Keratinocyte (primary cell): ENCODE measurements around the gene FMN2. TPM values are rescaled to one million over a fixed set of nuclear protein-coding genes. Genes with fewer than 3 reads are reported as not detected.

ENCODE experiments used
- DNase-seq: peaks from one replicate; pipeline ENCODE4 v3.0.0-alpha.2; 2011; ENCODE audit warnings: low read depth, missing footprints, low spot score
- FAIRE-seq: peaks from 2 replicates; lab custom pipeline; 2011; peaks lifted over from hg19 to GRCh38; lab: Jason Lieb, UNC
- H2AFZ ChIP-seq: 2 replicates; pipeline ENCODE4 v1.6.0; 2012; ENCODE audit warnings: low read length, control low read depth, inconsistent platforms; ENCODE audit not compliant: control insufficient read depth
- H3K27ac ChIP-seq: 2 replicates; pipeline ENCODE4 v1.5.1; 2011; ENCODE audit warnings: low read length; ENCODE audit not compliant: control insufficient read depth, insufficient read depth
- H3K27me3 ChIP-seq: 3 replicates; pipeline ENCODE4 v1.6.0; 2011; ENCODE audit warnings: low read length; ENCODE audit not compliant: control insufficient read depth, insufficient read depth; ENCODE audit errors: extremely low read depth
- H3K36me3 ChIP-seq, 2 experiments: 2 replicates in 1 of 2; 3 replicates in 1 of 2; pipeline ENCODE4 v1.5.1; 2011; ENCODE audit warnings: low read length in 2 of 2, mild to moderate bottlenecking in 1 of 2; ENCODE audit not compliant: control insufficient read depth in 2 of 2, insufficient read depth in 2 of 2; ENCODE audit errors: extremely low read depth in 1 of 2
- H3K4me1 ChIP-seq: 3 replicates; pipeline ENCODE4 v1.5.1; 2011; ENCODE audit warnings: low read length; ENCODE audit not compliant: control insufficient read depth, insufficient read depth; ENCODE audit errors: extremely low read depth
- H3K4me2 ChIP-seq: 3 replicates; pipeline ENCODE4 v1.6.0; 2011; ENCODE audit warnings: low read depth, low read length; ENCODE audit not compliant: control insufficient read depth, insufficient read depth; ENCODE audit errors: extremely low read depth
- H3K4me3 ChIP-seq, 3 experiments: fragments of 200-600 bp in 1 of 3; sonication (generic) in 1 of 3; 2 replicates in 2 of 3; 3 replicates in 1 of 3; pipeline ENCODE4 v1.5.1; 2011 to 2016; ENCODE audit warnings: low read length in 3 of 3, mild to moderate bottlenecking in 3 of 3, control low read depth in 2 of 3, inconsistent platforms in 1 of 3, low read depth in 1 of 3, mixed read lengths in 1 of 3, mixed run types in 1 of 3, moderate library complexity in 1 of 3; ENCODE audit not compliant: control insufficient read depth in 2 of 3, insufficient read depth in 2 of 3; ENCODE audit errors: extremely low read depth in 1 of 3
- H3K79me2 ChIP-seq: 2 replicates; pipeline ENCODE4 v1.6.0; 2012; ENCODE audit warnings: low read length; ENCODE audit not compliant: control insufficient read depth, insufficient read depth
- H3K9ac ChIP-seq: 3 replicates; pipeline ENCODE4 v1.6.0; 2011; ENCODE audit warnings: low read length; ENCODE audit not compliant: control insufficient read depth, insufficient read depth; ENCODE audit errors: extremely low read depth
- H3K9me1 ChIP-seq: 3 replicates; pipeline ENCODE4 v1.6.0; 2011; ENCODE audit warnings: low read length; ENCODE audit not compliant: control insufficient read depth, insufficient read depth; ENCODE audit errors: extremely low read depth
- H3K9me3 ChIP-seq: 2 replicates; pipeline ENCODE4 v1.5.1; 2012; ENCODE audit warnings: low read depth, low read length; ENCODE audit not compliant: control insufficient read depth
- H4K20me1 ChIP-seq: 3 replicates; pipeline ENCODE4 v1.6.0; 2011; ENCODE audit warnings: low read length; ENCODE audit not compliant: control insufficient read depth, insufficient read depth; ENCODE audit errors: extremely low read depth
- CTCF ChIP-seq, 3 experiments: IDR thresholded peaks in 1 of 3; conservative IDR thresholded peaks in 1 of 3; optimal IDR thresholded peaks in 1 of 3; 2 replicates in 2 of 3; 3 replicates in 1 of 3; pipeline versions ENCODE3 to v1.5.1; 2011; ENCODE audit warnings: low read length in 3 of 3, mild to moderate bottlenecking in 3 of 3, moderate library complexity in 2 of 3, control low read depth in 1 of 3, inconsistent platforms in 1 of 3; ENCODE audit not compliant: insufficient read depth in 2 of 3; ENCODE audit errors: extremely low read depth in 1 of 3
- EZH2 ChIP-seq: IDR thresholded peaks from one replicate; pipeline ENCODE4 v1.6.1; 2012; ENCODE audit warnings: inconsistent platforms, mild to moderate bottlenecking, low read length, moderate library complexity
- dilution Hi-C: fragments of 300-500 bp; cut with MboI; formaldehyde crosslinking; loops from one replicate; pipeline ENCODE4 v1.7.0; 2020; ENCODE audit warnings: low sequenced_read_pairs; ENCODE audit not compliant: extremely low pct_ligation_motif_present
- polyA plus RNA-seq, 5 experiments: library from polyadenylated mRNA; depleted of rRNA in 3 of 5; stranded (reverse) in 3 of 5; stranded (forward) in 1 of 5; unstranded in 1 of 5; fragments of >200 nt; gene quantifications; 1 replicate in 1 of 5; 2 replicates in 3 of 5; 3 replicates in 1 of 5; pipeline versions ENCODE4 v1.2.1 to v1.2.3, GENCODE V29; 2011 to 2012; ENCODE audit warnings: missing spikeins in 2 of 5, low read depth in 1 of 5, low replicate concordance in 1 of 5

The FMN2 gene
- polyA plus RNA-seq, 1 donor (not counting 4 experiments of a cell fraction or from before 2014, with no cell fraction given): not detected

DNA sequence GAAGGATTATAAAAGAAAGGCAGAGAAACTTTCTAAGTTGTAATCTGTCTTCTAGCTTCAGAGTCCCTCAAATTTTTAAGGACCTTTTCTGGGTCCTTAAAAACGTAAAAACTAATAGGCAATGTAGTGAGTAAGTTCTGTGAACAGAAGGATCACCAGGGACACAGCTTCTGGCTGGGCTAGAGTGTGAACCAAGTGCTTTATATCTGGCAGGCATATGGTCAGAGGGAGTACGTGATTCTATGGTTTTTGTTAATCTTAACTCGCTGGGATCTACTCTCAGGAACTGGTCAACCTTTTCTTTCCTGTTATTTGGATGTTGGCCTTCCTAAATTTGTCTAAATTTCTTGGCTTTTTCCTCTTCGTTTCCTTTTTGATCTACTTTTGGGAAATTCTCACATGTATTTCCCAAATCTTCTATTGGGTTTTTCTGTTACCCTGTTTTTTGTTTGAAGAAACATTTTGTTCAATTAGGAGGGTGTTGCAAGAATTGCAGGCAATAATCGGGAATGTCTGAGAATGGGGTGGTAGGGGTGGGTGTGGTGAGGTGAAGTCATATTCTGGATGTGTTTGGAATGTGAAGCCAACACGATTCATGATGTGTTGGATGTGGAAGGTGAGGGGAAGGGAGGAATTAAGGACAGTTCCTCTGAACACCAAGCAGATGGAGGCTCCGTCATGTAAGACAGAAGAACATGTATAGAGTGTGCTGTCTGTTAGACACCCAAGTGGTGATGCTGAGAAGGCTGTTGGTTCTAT lies 193.2 kb downstream of the FMN2 start:
- Histone ChIP-seq H3K4me2 (no peak overlapping the region), H3K9ac (no peak overlapping the region), H2AFZ (no peak overlapping the region), H3K36me3 (no peaks in the 10 kb centered on the region), H3K79me2 (no peaks in the 10 kb centered on the region), H3K4me3 (no peak overlapping the region), H3K9me3 (no peaks in the 10 kb centered on the region), H3K27me3 (no peaks in the 10 kb centered on the region), H3K9me1 (no peaks in the 10 kb centered on the region), H4K20me1 (no peaks in the 10 kb centered on the region), H3K27ac (no peak overlapping the region), H3K4me1 (no peaks in the 10 kb centered on the region)
- TF ChIP-seq CTCF (optimal IDR thresholded peaks at IDR 0.05 in 1 of 3, IDR thresholded peaks at IDR 0.05 in 1 of 3, conservative IDR thresholded peaks at IDR 0.05 in 1 of 3; ENCODE audit: extremely low read depth in 1 of 3, insufficient read depth in 2 of 3, low read length in 3 of 3) (no peak), EZH2 (no peak)
- dilution Hi-C loops: no loop called here
- FAIRE-seq (no peak), DNase-seq (no peak)

DNA sequence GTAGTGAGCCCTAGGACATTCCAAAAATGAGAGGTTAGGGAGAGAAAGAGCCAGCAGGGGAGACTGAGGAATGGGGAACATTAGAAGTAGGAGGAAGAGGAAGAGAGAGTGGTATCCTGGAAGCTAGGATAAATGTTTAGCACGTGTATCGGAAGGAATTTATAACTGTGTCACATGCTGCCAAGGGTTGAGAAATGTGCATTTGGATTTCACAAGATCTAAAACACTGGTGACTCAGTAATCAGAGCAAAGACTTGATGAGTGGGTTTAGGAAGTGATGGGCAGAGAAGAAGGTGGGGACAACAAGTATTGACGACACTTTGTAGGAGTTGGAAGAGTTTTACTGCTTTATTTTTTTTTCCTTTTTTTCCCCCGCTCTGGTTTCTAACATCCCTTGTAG lies 193.9 kb downstream of the FMN2 start:
- DNase-seq (no peak), FAIRE-seq (no peak)
- Histone ChIP-seq H3K4me1 (no peaks in the 10 kb centered on the region), H3K79me2 (no peaks in the 10 kb centered on the region), H4K20me1 (no peaks in the 10 kb centered on the region), H3K4me2 (no peak overlapping the region), H2AFZ (no peak overlapping the region), H3K27ac (no peak overlapping the region), H3K27me3 (no peaks in the 10 kb centered on the region), H3K9me1 (no peaks in the 10 kb centered on the region), H3K4me3 (no peak overlapping the region), H3K9me3 (no peaks in the 10 kb centered on the region), H3K36me3 (no peaks in the 10 kb centered on the region), H3K9ac (no peak overlapping the region)
- TF ChIP-seq CTCF (optimal IDR thresholded peaks at IDR 0.05 in 1 of 3, IDR thresholded peaks at IDR 0.05 in 1 of 3, conservative IDR thresholded peaks at IDR 0.05 in 1 of 3; ENCODE audit: extremely low read depth in 1 of 3, insufficient read depth in 2 of 3, low read length in 3 of 3) (no peak), EZH2 (no peak)
- dilution Hi-C loops: no loop called here
